HG03280 (cell line): Measurements from ENCODE around the gene CPXM2.

Experiments used
- ATAC-seq: cut with Tn5 transposase; IDR thresholded peaks from one replicate; pipeline ENCODE4 v1.9.1; 2021; ENCODE audit warnings: mild to moderate bottlenecking, moderate library complexity; ENCODE audit not compliant: unreplicated experiment

Gene CPXM2

GRCh38 chr10:123878666-123879303 lies 12.8 kb downstream of the CPXM2 start:
- ATAC-seq = no peak

- no peak for ATAC-seq
Measured at GRCh38 chr10:123870260-123870659, 21.3 kb downstream of the CPXM2 start.

GRCh38 chr10:123869020-123869414 lies 22.6 kb downstream of the CPXM2 start:
- no peak for ATAC-seq

GRCh38 chr10:123868038-123869019 lies 23.3 kb downstream of the CPXM2 start:
- ATAC-seq = no peak

GRCh38 chr10:123865880-123866279 lies 25.7 kb downstream of the CPXM2 start:
- no peak for ATAC-seq

- no peak for ATAC-seq
Measured at GRCh38 chr10:123865350-123865749, 26.3 kb downstream of the CPXM2 start.

- ATAC-seq = no peak
Measured at GRCh38 chr10:123864923-123865322, 26.7 kb downstream of the CPXM2 start.

GRCh38 chr10:123863721-123864482 lies 27.7 kb downstream of the CPXM2 start:
- no peak for ATAC-seq

- no peak for ATAC-seq
Measured at GRCh38 chr10:123863183-123863575, 28.4 kb downstream of the CPXM2 start.

GRCh38 chr10:123862421-123863182 lies 29.0 kb downstream of the CPXM2 start:
- no peak for ATAC-seq

- ATAC-seq = no peak
Measured at GRCh38 chr10:123860856-123861255, 30.8 kb downstream of the CPXM2 start.

- ATAC-seq = no peak
Measured at GRCh38 chr10:123860209-123860608, 31.4 kb downstream of the CPXM2 start.

GRCh38 chr10:123859653-123860050 lies 32.0 kb downstream of the CPXM2 start:
- no peak for ATAC-seq

GRCh38 chr10:123858907-123859652 lies 32.5 kb downstream of the CPXM2 start:
- no peak for ATAC-seq

- ATAC-seq = no peak
Measured at GRCh38 chr10:123858077-123858681, 33.4 kb downstream of the CPXM2 start.

GRCh38 chr10:123857616-123858015 lies 34.0 kb downstream of the CPXM2 start:
- no peak for ATAC-seq

- ATAC-seq = no peak
Measured at GRCh38 chr10:123855008-123855684, 36.5 kb downstream of the CPXM2 start.

- ATAC-seq = no peak
Measured at GRCh38 chr10:123854498-123854897, 37.1 kb downstream of the CPXM2 start.

GRCh38 chr10:123854003-123854402 lies 37.6 kb downstream of the CPXM2 start:
- no peak for ATAC-seq
